Activated CD8-positive, alpha-beta memory T cell treated with anti-CD3 and anti-CD28 coated beads, Interleukin-2, amount 10 ng/mL, durations not matched to agents 7 days and 5 days (primary cell): ENCODE data around the gene SDHB. TPM values are rescaled to one million over a fixed set of nuclear protein-coding genes. Genes with fewer than 3 reads are reported as not detected.

Experiments used
- ATAC-seq: fragments of 150-1000 bp; cut with Tn5 transposase; one replicate; pipeline ENCODE4 v1.10.0; 2021; ENCODE audit warnings: moderate library complexity
- CTCF ChIA-PET: fragments of 350-600 bp; sonication (Branson Sonifier 250); formaldehyde crosslinking; loops from one replicate; lab custom pipeline; 2021; ENCODE audit warnings: antibody characterized with exemption; lab: Charles Lee
- DNase-seq: peaks from one replicate; pipeline ENCODE4 v3.0.0-alpha.2; 2020
- H3K27ac Mint-ChIP-seq: one replicate; pipeline ENCODE4 v1.8.0; 2021; ENCODE audit warnings: mild to moderate bottlenecking, mixed read lengths
- H3K27me3 Mint-ChIP-seq: one replicate; pipeline ENCODE4 v1.8.0; 2021; ENCODE audit warnings: mixed read lengths
- H3K36me3 Mint-ChIP-seq: one replicate; pipeline ENCODE4 v1.8.0; 2021; ENCODE audit warnings: mild to moderate bottlenecking, mixed read lengths
- H3K4me1 Mint-ChIP-seq: one replicate; pipeline ENCODE4 v1.8.0; 2021; ENCODE audit warnings: mixed read lengths
- H3K4me3 Mint-ChIP-seq: one replicate; pipeline ENCODE4 v1.8.0; 2021; ENCODE audit warnings: mild to moderate bottlenecking, moderate library complexity, mixed read lengths
- H3K9me3 Mint-ChIP-seq: one replicate; pipeline ENCODE4 v1.8.0; 2022; ENCODE audit warnings: low read depth, mixed read lengths
- total RNA-seq, 2 experiments: library from RNA; stranded (reverse); gene quantifications; one replicate each; pipeline ENCODE4 v1.2.3, GENCODE V29; 2021

SDHB gene
- total RNA-seq = 100 to 1,000 TPM; 108 TPM

DNA sequence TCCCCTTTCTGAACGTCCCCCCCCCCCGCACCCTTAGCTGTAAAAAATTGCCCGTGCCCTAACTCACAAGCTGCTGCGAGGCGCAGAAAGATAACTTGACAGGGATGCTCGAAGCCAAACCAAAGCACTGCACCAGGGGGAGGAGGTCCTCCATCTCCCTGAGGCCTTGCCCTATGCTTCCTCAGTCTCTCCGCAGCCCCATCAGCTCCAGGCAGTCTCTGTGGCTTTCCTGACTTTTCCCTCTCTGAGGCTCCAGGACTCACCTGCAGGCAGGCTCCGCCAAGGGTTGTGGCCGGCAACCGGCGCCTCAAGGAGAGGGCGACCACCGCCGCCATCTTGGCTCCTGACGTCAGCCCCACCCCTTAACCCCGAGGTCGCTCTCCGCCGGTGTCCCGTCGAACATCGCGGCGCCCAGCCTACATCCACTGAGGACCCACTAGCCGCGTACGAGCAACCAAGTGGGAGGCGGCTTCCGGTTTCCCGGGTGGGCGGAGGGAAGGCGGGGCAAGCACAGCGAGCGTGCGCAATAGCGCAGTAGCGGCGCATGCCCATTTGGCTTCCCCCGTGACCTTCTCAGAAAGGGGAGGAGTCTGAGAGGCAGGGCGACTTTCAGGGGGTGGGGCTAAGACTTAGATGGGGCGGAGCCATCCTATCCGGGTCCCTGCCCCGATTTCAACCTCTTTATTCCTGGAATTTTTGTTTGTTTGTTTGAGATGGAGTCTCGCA is at the start of gene SDHB:
Gene SDHB, minus strand, starts transcription at position 348 of the 726 bp plus-strand sequence. Its CDS starts 13 bp downstream, at position 335.
- CTCF ChIA-PET = interaction anchor here (0.8 kb wide), 1 partner anchor 93 kb away, joined by 4 read pairs; no protein-coding TSS in a partner anchor
- Mint-ChIP-seq H3K4me3 (peak within 1 kb of the TSS; percentile 89), H3K9me3 (no peaks in the 10 kb centered on the region), H3K27ac (peak within 1 kb of the TSS; percentile 97), H3K36me3 (peaks cover 13% of the 10 kb centered on the region), H3K4me1 (peaks cover 22% of the 10 kb centered on the region), H3K27me3 (peaks cover 5% of the 10 kb centered on the region)
- DNase-seq (peak; percentile 100), ATAC-seq (peak; percentile 99)

DNA sequence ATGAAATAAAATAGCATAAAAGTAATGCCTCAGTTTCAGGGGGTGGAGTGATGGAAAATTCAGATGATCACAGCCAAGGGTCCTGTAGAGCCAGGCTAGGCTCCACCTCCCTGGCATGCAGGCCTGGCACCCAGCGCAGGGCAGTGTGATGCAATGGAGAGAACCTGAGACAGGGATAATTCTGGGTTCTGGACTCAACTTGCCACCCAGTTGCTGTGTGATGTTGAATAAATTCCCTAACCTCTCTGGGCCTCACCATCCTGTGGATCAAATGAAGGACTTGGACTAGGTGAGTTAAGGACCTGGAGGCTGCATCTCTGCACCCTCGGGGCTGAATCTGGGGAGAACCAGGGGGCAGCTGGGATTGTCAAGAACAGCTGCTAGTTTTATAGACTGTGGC is 48.4 kb upstream of the SDHB start:
- H3K27ac Mint-ChIP-seq = no peak overlapping the region
- no peaks in the 10 kb centered on the region for H3K4me1 Mint-ChIP-seq
- CTCF ChIA-PET = no interaction called here
- peaks cover 12% of the 10 kb centered on the region for H3K27me3 Mint-ChIP-seq
- H3K36me3 Mint-ChIP-seq = no peaks in the 10 kb centered on the region
- no peaks in the 10 kb centered on the region for H3K9me3 Mint-ChIP-seq
- DNase-seq (no peak), ATAC-seq (no peak)
- H3K4me3 Mint-ChIP-seq = no peak overlapping the region

DNA sequence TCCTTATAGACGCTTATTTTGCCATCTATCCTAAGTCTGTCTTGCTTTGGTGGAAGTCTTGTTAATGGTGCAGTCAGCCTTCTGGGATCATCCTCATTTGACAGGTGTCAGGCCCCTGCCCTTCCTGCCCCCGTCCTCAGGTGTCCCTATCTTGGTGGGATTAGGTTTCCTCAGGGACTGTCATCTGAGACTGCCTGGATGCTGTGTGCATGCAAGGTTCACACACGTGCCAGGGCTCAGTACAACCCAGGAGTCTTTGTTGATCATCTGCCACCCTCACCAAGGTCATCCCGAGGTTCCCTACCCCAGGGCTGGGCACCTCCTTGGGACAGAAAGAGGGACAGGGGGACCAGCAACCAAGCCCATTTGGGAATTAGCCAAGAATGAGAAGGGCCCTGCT is 47.4 kb upstream of the SDHB start:
- Mint-ChIP-seq H3K4me3 (no peak overlapping the region), H3K9me3 (no peaks in the 10 kb centered on the region), H3K27ac (no peak overlapping the region), H3K36me3 (no peaks in the 10 kb centered on the region), H3K27me3 (peaks cover 10% of the 10 kb centered on the region), H3K4me1 (no peaks in the 10 kb centered on the region)
- CTCF ChIA-PET = no interaction called here
- ATAC-seq = no peak
- no peak for DNase-seq

DNA sequence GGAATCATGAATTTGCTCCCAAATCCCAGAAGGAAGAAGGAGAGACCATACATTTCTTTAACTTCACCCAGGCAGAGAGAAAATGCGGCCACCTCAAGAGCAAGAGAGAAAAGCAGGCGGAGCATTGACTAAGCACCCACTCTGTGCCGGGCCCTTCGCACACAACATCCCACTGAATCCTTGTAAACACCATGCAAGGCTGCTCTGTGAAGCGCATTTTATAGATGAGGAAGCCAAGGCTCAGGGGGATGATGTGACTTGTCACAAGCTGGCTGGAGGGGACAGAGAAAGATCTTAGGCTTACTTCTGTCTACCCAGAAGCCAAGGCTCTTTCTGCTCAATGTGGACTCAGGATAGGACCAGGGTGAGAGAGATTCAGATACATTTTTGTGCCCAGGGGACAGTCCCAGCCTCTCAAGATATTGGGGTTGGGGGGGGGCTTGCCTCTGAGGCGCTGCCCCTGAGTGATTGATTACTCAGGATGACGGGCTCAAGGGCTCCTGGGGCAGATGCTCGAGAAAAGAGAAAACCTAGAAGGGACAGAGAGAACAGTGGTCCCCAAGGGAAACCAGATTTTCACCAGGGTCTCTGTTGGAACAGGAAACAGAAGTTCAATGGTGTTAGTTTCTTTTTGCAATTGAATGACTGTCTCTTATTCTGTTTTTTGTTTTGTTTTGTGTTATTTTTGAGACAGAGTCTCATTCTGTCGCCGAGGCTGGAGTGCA is 45.9 kb upstream of the SDHB start:
- no peak for DNase-seq
- Mint-ChIP-seq H3K4me1 (no peaks in the 10 kb centered on the region), H3K27ac (no peak overlapping the region), H3K4me3 (no peak overlapping the region), H3K36me3 (no peaks in the 10 kb centered on the region), H3K27me3 (peaks cover 13% of the 10 kb centered on the region), H3K9me3 (no peaks in the 10 kb centered on the region)
- no peak for ATAC-seq
- CTCF ChIA-PET = no interaction called here

DNA sequence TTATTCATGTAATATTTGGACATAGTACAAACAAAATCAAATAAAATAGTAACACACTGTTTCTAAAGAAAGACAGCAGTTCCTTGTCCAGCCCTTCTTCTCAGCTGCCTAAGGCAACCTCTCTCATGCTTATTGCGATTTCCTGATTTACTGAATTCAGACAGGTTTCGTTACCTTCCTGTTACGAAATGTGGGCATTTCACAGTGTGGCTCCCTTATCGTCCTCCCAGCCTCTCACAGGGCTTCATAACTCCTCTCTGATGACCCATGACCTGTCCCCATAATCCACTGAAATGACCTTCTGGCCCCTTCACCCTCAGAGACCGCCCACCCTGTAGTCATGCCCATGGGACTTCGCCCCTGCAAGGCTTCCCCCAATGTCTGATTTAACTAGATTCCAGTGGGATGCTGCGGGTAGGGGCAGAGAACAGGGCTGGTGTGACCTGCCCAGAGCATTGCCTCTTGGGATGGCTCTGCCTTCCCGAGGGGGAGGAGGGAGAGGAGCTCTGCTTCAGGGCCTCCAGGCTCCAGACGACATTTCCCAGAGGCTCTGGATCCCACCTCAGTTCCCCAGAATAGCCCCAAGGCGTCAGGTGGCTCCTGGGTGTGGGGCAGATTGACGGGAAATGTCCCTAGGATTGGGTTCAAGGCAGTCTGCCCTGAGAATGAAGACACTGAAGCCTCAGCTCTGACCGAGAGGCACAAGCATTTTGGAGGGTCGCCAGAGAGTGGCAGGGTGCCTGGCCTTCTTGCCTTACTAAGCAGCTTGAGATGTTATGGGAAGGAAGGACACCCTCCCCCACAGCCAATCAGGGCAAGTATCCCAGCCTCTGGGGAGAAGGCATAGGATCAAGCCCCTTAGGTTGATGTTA is 44.9 kb upstream of the SDHB start:
- ATAC-seq (no peak), DNase-seq (no peak)
- CTCF ChIA-PET = no interaction called here
- H3K27ac Mint-ChIP-seq = no peak overlapping the region
- no peaks in the 10 kb centered on the region for H3K4me1 Mint-ChIP-seq
- H3K9me3 Mint-ChIP-seq = no peaks in the 10 kb centered on the region
- no peak overlapping the region for H3K4me3 Mint-ChIP-seq
- peaks cover 13% of the 10 kb centered on the region for H3K27me3 Mint-ChIP-seq
- no peaks in the 10 kb centered on the region for H3K36me3 Mint-ChIP-seq

DNA sequence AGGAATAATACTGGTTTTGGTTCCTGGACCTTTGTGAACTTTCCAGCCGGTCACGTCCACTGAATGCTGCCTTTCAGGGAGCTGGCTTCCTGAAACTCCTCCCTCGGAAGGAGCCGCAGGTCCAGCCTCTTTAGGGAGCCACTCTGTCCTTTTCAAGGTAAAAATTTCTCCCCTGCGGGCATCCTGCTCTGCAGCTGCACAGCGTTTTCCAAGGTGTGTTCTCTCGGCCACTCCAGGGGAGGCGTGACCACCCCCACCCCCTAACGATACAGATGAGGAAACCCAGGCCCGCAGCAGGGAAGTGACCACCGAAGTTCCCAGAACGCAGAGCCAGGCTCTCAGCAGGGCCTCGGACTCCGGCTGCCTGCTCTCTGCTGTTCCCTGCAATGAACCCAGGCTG is 44.0 kb upstream of the SDHB start:
- H3K27ac Mint-ChIP-seq = no peak overlapping the region

DNA sequence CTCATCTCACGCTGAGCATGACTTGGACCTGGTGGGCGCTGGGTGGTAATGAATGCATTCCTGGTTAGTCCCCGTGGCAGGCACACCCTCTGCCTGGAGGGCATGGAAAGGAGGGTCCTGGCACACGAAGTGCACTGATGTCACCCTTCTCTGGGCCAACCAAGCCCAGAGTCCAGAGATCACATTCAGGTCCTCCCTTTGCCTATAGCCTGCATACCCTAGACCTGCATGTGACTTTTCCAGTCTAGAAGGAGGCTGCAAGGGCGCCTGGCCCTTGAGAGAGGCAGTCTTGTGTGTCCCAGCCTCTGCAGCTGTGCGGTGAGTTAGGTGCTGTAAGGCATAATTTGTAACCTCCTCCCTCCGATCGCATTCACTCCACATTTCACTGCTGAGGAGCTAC is 43.3 kb upstream of the SDHB start:
- ATAC-seq (no peak), DNase-seq (no peak)
- H3K4me1 Mint-ChIP-seq = no peaks in the 10 kb centered on the region
- no peaks in the 10 kb centered on the region for H3K9me3 Mint-ChIP-seq
- no peak overlapping the region for H3K4me3 Mint-ChIP-seq
- H3K36me3 Mint-ChIP-seq = no peaks in the 10 kb centered on the region
- no peak overlapping the region for H3K27ac Mint-ChIP-seq
- CTCF ChIA-PET = no interaction called here
- peaks cover 13% of the 10 kb centered on the region for H3K27me3 Mint-ChIP-seq

More for the DNA sequence above, 44.0 kb upstream of the SDHB start:
- no peaks in the 10 kb centered on the region for H3K4me1 Mint-ChIP-seq
- CTCF ChIA-PET = no interaction called here
- no peaks in the 10 kb centered on the region for H3K9me3 Mint-ChIP-seq
- peaks cover 13% of the 10 kb centered on the region for H3K27me3 Mint-ChIP-seq
- DNase-seq (no peak), ATAC-seq (no peak)
- no peak overlapping the region for H3K4me3 Mint-ChIP-seq
- no peaks in the 10 kb centered on the region for H3K36me3 Mint-ChIP-seq

DNA sequence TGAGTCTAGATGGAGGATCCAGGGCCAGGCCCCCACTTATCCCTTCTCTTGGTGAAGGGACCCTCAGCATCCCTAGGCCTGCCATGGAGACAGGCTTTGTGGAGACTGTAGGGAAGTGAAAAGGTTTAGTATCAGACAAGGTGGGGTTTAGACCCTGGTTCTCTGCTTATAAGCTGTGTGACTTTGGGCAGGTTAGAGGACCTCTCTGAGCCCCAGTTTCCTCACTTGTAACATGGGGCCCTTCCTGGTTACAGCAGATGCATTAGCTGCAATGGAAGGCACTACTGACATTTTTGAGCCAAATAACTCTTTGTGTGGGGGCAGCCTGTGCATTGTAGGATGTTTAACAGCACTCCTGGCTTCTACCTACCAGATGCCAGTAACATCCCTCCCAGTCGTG is 42.8 kb upstream of the SDHB start:
- Mint-ChIP-seq H3K36me3 (no peaks in the 10 kb centered on the region), H3K27me3 (peaks cover 13% of the 10 kb centered on the region), H3K9me3 (no peaks in the 10 kb centered on the region), H3K4me1 (no peaks in the 10 kb centered on the region), H3K4me3 (no peak overlapping the region), H3K27ac (no peak overlapping the region)
- ATAC-seq = no peak
- CTCF ChIA-PET = no interaction called here
- DNase-seq = no peak

DNA sequence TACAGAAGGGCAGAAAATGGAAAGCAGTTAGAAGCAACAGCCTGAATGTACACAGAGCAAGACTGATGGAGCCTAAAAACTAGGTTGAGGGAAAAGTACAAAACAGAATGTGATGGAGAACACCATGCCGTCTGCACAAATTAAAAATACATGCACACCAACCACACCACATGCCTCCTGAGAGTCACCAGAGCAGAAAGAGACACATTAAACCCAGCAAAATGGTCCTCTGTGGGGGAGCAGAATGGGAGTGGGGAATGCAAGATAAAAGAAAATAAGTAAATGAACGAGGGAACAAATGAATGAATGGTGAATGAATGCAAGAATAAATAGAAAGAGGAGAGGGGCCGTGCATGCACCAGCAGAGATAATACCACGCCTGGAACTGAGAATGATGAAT is 41.3 kb upstream of the SDHB start:
- H3K27me3 Mint-ChIP-seq = peaks cover 13% of the 10 kb centered on the region
- no peaks in the 10 kb centered on the region for H3K36me3 Mint-ChIP-seq
- CTCF ChIA-PET = no interaction called here
- DNase-seq = no peak
- H3K4me3 Mint-ChIP-seq = no peak overlapping the region
- H3K4me1 Mint-ChIP-seq = no peaks in the 10 kb centered on the region
- H3K9me3 Mint-ChIP-seq = no peaks in the 10 kb centered on the region
- ATAC-seq = no peak
- no peak overlapping the region for H3K27ac Mint-ChIP-seq

DNA sequence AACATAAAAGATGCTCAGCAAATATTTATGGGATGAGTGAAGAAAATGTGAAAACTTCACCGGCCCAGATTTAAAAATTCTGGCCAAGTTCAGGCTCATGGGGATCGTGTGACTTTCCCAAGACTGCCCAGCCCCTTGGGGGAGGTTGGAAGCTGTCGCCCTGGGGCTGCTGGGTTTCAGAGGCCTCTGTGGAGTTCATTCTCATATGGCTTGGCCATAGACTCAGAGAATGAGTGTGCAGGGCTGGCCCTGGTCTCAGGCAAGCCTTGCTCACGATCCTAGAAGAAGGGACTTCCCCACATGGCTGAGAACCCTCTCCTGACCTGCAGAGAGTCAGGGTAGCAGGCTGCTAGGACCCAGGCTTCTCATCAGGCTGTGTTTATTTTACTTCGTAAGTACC is 40.8 kb upstream of the SDHB start:
- Mint-ChIP-seq H3K9me3 (no peaks in the 10 kb centered on the region), H3K4me1 (no peaks in the 10 kb centered on the region), H3K4me3 (no peak overlapping the region), H3K36me3 (no peaks in the 10 kb centered on the region), H3K27ac (no peak overlapping the region), H3K27me3 (peaks cover 12% of the 10 kb centered on the region)
- no peak for ATAC-seq
- CTCF ChIA-PET = no interaction called here
- DNase-seq = no peak

DNA sequence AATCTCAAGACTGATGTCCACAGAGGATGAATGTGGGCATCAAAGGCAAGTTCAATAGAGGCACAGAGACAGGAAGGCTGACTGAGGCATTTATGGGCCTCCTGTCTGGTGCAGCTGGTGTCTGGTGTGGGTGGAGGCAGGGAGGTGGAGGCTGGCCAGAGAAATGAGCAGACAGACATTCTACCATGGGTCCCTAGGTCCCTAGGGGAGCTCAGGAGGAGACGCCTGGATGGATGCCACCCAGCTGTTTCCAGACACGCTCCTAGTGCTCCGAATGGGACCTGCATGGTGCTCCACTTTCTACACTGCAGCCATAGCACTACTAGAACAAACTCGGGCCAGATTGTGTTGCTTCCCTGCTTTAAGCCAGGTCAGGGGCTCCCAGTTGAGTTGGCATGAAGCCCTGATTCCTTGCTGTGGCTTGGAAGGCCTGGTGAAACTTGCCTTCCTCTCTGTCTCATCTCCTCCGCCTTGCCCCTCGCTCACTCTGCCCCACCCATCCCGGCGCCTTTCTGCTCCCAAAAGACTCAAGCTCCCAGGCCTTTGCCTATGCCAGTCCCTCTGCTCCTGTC is 40.1 kb upstream of the SDHB start:
- H3K9me3 Mint-ChIP-seq = no peaks in the 10 kb centered on the region
- DNase-seq = no peak
- H3K27ac Mint-ChIP-seq = no peak overlapping the region
- H3K4me3 Mint-ChIP-seq = no peak overlapping the region
- no peaks in the 10 kb centered on the region for H3K36me3 Mint-ChIP-seq
- CTCF ChIA-PET = no interaction called here
- ATAC-seq = no peak
- H3K27me3 Mint-ChIP-seq = peaks cover 6% of the 10 kb centered on the region
- H3K4me1 Mint-ChIP-seq = no peaks in the 10 kb centered on the region

DNA sequence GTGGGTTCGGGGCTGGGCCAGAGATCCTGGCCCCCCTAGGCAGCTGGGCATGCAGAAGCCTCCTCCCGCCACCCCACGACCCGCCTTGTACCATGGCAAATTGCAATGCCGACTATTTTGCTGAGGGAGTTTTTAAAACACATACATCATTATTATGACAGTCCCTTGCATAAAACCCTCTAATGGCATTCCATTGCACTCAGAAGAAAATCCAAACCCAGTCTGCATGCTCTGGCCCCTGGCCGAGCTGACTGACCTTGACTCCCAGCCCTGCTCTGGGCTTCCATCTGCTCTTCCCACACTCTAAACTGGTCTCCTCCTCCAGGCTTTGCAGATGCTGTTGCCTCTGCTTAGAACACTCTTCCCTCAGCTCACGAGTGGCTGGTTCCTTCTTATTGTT is 37.4 kb upstream of the SDHB start:
- CTCF ChIA-PET = no interaction called here
- no peaks in the 10 kb centered on the region for H3K4me1 Mint-ChIP-seq

DNA sequence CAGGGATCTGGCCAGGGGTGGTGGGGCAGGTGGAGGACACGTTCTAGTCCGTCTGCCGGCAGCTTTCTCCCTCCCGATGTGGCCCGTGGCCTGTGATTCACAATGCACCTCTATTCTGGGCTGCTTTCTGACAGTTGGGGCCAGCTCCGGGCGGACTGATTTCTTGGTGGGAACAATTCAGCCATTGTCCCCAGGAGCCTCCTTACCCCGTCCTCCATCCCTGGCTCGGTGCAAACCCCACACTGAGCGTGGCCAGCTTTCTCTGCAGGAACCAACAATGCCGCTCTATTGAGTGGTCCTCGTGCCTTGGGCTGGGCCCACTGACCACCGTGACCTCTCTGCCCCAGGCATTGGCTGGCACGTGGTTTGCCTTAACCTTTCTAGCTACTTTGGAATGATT is 35.7 kb upstream of the SDHB start:
- Mint-ChIP-seq H3K9me3 (no peaks in the 10 kb centered on the region), H3K36me3 (no peaks in the 10 kb centered on the region), H3K27me3 (no peaks in the 10 kb centered on the region), H3K27ac (no peak overlapping the region), H3K4me1 (no peaks in the 10 kb centered on the region), H3K4me3 (no peak overlapping the region)
- ATAC-seq = no peak
- no peak for DNase-seq
- CTCF ChIA-PET = no interaction called here

More for the DNA sequence above, 37.4 kb upstream of the SDHB start:
- peaks cover 6% of the 10 kb centered on the region for H3K27me3 Mint-ChIP-seq
- H3K36me3 Mint-ChIP-seq = no peaks in the 10 kb centered on the region
- ATAC-seq (no peak), DNase-seq (no peak)
- no peak overlapping the region for H3K27ac Mint-ChIP-seq
- H3K4me3 Mint-ChIP-seq = no peak overlapping the region
- H3K9me3 Mint-ChIP-seq = no peaks in the 10 kb centered on the region
